GM18507 (cell line): ENCODE data around the gene CRYBG1.
"Not testable (repeated sequence)": the region's sequence is repeated elsewhere in the genome, so short reads cannot be mapped to it uniquely, and the experiment has no call there.

ENCODE experiments used
- DNase-seq: peaks from one replicate; pipeline ENCODE4 v3.0.0; 2011; ENCODE audit warnings: low read depth; ENCODE audit not compliant: insufficient read length; ENCODE audit errors: extremely low spot score
- FAIRE-seq: peaks from 2 replicates; lab custom pipeline; 2011; peaks lifted over from hg19 to GRCh38; lab: Jason Lieb, UNC

The CRYBG1 gene

DNA sequence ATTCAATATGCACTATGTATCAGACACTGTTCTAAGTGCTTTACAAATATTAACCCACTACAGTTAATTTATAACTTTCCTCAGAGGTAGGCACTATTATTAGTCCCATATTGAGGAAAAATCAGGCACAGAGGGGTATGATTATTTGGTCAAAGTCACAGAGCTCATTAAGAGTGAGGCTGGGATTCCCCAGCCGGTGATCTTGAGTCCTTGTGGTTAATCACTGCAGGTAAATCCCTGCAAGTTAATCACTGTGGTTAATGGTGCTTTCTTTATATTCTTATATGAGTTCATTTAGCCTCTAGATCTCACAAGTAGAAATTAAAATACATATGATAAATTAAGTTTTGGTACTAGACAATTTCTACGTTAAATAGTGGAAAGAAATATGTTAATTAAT is 9.2 kb downstream of the CRYBG1 start:
- FAIRE-seq, result no peak
- no peak for DNase-seq

DNA sequence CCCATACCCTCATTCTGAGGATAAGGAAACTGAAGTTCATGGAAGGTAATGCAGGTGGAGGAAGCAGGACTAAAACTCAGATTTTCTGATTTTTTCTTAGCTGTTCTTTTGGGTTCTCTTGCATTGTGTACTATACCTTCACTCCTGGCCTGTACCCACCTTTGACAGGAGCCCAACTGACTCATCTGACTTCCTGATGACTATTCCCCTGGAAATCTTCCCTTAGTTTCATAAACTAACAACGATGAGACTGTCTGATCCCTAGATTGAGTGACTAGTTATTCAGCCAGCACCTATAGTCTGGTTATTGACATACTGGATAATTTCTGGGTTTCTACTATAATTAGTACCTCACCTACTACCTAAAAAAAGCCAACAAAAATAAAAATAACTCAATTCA is 10.1 kb downstream of the CRYBG1 start:
- no peak for FAIRE-seq
- no peak for DNase-seq

DNA sequence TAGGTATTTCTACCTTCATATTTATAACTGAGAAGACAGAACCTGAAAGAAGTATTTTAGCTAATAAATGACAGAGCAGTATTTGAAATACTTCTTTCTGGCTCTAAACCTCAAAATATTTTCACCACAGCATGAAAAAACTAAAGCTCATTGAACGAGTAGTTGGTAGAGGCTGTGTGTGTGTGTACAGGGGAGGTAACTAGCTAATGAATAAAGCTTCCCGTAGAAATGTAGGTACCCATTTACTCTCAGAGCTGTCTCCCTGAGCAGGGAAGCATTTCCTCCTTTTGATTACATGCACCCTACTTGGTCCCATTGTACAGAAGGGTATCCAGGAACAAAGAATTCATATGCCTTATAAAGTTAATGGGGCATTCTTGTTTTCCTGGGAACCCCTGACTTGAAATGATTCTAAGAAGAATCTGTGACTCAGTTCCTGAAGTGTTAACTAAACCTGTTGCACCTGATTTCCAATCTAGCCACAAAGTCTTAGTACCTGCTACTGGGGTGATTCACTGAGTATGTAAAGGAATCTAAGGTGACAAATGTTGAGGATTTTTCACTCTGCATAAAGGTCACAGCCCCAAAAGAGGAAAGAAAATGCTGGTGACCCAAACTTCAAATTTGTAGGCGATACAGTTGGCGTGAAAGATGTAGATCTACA is 12.5 kb downstream of the CRYBG1 start:
- DNase-seq (no peak), FAIRE-seq (no peak)

DNA sequence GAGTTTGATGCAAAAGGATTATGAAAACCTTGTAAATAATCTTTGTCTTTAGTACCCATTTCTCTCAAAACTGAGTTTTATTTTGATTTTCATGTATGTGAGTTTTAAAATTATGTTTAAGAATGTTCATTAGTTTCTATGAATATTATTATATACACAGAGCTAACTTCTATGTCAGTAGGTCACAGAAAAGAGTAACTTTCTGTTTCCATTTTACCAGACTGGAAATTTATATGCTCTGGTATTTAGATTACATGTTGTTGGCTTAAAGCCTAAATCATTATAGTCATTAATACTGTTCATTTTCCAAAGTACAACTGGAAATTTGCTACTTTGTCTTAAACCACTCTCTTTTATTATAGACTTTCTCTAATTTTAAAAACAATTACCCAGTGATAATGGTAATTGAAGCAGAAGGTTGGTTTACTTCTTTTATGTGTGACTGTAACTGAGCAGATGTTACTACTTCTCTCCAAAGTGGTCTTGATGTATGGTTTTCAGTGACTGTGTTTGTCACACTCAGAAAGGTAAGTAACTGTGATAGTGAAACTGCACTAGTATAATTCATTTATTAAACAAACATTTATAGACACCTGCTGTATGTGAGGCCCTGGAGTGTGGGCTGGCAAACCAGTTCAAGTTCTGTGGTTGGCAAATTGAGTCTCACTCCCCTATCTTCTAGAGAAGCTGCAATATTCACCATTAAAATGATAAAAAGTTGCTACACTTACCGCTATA is 13.2 kb downstream of the CRYBG1 start:
- DNase-seq, result no peak
- FAIRE-seq, result no peak

DNA sequence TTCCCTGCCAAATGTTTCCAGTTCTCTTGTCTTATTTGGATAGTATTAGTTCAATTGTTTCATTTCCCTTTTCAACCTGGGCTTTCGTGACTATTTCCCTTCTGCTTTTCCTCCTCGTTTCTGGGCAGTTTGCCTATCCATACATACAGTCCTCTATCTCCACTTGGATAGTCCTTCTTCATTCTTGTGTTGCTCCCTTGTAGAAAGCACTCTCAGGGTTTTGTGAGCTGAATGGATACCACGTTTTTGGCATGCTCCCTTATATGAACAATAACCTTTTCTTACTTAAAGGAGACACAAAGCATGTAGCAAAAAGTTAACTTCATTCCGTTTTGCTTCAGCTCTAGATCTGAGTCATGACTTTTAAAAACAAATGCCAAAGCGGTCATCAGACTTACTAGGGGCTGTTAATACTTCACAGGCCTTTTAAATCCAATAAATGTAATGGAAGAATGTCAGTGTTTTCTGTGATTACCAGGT is 16.6 kb downstream of the CRYBG1 start:
- DNase-seq, result no peak

DNA sequence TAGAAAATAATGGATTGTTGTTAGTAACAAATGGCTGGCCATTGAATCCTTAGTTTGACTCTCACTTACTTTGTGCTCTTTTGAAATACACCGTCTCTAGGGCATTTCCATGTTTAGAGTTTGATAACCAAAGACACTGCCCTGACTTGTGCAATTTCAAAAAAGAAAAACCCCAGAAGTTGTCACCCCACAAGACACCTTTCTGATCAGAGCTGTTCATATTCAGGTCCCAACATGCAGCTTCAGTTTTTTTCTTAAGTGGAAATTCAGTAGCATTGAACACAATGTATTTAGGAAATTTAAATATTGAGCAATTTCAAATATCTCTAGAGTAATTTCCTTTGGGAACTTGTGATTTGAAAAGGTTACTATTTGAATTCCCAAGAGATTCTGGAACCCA is 19.4 kb downstream of the CRYBG1 start:
- DNase-seq (no peak), FAIRE-seq (no peak)

More for the DNA sequence above, 16.6 kb downstream of the CRYBG1 start:
- FAIRE-seq, result peak; percentile 71

DNA sequence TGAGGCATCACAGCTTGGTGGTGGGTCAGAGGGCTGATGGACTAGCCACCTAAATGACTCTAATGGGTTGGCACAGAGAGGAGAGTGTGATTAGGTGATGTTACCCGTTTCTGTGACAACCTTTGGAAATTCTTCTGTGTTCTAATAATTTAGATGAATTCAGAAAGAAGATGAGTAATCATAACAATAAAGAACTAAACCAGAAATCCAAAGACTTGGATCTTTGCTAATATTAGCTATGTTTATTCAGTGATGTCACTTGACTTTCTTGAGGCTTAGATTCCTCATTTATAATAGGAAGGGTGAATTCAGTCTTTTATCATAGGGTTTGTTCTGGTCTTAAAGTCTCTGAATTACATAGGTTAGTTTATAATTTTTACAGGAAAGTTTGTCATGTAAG is 19.9 kb downstream of the CRYBG1 start:
- FAIRE-seq (no peak), DNase-seq (no peak)

DNA sequence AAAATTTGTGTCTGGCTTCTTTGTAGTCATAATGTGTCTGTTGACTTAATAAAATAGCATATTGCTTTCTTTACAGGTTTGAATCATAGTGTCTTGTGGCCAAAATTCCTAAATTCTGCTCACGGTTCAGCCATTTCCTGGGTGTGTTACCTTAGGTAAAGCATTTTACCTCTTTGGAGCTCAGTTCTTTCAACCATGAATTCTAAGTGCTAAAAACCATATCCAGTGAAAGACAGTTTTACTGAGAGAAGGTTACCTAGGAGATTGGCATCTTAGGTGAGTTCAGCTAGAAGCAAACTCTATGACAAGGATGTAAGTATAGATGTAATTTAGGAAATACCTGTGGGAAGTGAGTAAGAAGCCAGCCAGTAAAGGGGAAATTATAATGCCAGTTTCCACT is 20.7 kb downstream of the CRYBG1 start:
- FAIRE-seq (no peak), DNase-seq (no peak)

DNA sequence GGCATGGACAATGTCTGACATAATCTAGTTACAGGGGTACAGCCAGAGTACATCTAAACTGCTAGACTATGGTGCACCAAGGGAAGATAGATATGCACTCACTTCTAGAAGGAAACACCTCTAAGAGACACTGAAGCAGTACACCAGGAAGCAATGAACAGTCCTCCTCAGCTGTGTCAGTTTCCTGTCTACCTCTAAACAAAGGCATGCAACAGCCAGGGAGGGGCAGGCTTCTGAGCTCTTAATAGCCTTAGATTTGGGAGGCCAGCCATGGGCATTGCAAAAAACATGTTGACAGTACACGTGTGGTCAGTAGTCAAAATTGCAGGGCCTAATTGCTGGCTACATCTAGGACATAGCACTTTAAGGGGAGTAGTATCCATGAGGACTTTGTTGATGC is 21.4 kb downstream of the CRYBG1 start:
- no peak for FAIRE-seq
- no peak for DNase-seq

DNA sequence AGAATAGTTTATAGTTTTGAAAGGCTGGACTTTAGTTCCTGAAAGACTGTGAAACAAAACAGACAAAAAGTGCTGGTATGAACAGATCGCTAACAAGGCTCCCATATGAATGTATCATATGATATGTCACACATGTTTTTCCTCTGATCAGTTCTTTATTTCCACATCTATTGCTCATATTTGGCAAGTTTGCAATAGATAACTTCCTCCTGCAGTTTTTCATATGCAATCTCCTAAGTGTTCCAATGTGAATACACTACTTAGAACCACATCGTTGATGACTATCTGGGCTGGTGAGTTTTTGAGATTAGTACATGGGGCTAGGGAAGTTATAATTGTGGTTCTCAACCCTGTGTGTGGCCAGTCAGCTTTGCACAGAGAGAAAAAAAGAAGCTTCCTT is 23.1 kb downstream of the CRYBG1 start:
- FAIRE-seq (no peak), DNase-seq (no peak)

DNA sequence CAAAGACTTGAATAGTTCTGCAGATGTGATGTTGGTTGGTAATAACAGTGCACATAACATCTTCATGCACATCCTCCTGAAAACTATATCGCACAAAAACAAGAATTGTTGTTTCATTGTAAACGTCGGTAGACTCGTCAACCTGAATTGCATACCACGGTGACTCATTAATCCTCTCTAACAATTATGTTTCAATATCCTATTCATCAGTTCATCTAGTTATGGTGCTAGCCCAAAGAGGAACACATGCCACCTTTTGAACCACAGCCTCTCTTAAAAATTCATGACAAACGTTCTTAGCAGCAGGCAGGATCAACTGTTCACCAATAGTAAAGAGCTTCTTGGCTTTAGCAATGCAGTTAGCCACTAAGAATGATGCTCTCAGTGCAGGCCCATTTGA is 25.0 kb downstream of the CRYBG1 start:
- DNase-seq (no peak), FAIRE-seq (no peak)

DNA sequence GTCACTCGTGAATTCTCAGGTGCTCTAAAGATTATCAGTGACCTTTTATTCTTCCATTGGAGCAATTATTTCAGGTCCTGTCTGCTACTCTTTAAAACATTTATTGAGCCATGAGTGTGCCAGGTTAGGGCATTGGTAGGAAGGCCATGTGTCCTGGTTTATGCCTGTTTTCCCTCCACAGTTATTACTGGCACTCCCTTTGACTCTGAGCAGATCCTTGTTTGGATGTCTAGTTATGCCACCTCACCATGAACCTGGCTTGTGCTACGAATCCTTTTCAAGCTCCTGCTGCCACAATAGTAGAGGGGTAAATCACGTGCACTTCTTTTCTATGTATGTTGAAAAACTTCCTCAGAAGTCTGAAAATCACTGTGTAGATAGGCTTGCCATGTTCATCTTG is 27.4 kb downstream of the CRYBG1 start:
- FAIRE-seq, result no peak
- no peak for DNase-seq

DNA sequence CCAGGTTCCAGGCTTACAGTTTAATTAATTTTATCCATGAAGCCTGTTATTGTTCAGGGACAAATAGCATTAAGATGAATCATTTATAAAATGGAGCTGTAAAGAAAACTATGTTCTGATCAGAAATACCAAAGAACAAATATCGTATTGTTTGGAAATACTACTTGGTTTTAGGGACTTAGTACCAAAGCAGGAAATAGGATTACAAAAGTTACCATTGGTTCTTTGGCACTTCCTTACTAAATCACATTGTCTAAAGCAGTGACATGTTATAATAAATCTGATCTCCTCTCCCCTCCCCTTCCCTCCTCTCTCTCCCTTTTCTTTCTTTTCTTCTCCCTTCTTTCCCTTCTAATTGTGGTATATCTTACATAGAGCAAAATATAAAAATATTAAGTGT is 29.6 kb downstream of the CRYBG1 start:
- FAIRE-seq (no peak), DNase-seq (no peak)

DNA sequence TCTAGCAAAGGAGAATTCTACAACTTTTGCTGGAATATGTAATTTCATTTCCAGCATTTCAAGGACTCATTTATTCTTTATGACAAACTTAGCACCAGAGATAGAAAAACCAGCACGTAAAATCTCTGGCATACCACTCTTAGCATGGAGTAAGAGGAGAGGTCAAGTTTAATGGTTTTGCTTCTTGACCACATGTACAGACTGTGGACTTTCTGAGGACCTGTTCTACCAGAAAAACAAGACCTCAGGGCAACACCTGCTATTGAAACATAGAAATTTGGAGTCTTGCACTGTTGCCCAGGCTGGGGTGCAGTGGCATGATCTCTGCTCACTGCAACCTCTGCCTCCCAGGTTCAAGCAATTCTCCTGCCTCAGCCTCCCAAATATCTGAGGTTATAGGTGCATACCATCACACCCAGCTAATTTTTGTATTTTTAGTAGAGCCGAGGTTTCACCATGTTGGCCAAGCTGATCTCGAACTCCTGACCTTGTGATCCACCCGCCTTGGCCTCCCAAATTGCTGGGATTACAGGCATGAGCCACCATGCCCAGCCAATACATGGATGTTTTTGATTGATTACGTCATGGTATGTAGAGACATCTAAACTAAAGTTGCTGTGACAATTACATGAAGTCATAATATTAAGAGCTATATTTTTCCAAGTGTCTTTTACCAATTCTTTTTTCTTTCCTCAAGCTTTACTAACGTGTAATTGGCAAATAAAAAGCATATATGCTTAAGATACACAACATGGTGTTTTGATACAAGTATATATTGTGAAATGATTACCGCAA is 36.1 kb downstream of the CRYBG1 start:
- no peak for FAIRE-seq
- no peak for DNase-seq

DNA sequence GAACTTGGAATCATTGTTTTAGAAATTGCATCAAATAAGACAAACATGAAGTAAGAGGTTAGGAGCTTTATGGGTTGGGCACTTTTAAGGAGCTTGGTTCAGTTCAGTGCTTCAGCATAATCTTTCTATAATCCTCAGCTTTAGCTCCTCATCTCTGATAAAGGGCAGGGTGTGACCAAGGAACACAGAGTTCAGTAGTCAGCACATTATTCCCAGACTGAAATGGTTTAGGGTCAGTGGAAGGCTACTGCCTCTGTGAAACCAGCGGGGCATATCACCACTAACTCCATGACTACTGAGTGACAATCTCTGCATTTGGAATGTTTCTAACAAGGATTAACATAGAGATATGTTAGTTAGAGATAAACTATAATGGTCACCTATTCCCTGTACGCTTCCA is 36.9 kb downstream of the CRYBG1 start:
- FAIRE-seq (no peak), DNase-seq (no peak)

DNA sequence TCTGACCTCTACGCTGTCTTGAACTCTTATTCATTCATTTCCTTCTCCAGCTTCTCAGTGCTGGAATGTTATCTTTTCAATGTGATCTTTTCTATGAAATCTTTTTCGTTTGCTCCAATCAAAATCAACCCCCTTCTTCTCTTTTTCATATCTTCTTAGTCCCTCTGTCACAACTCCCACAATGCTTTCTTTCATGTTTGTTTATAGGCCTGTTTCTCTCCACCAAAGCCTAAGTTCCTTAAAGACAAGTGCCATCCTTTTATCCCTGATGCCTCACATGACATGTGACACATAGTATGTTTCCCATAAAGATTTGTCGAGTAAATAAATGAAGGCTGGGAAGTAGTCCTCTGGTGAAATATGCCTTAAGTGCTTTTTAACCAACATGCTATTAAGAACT is 38.1 kb downstream of the CRYBG1 start:
- FAIRE-seq, result no peak

DNA sequence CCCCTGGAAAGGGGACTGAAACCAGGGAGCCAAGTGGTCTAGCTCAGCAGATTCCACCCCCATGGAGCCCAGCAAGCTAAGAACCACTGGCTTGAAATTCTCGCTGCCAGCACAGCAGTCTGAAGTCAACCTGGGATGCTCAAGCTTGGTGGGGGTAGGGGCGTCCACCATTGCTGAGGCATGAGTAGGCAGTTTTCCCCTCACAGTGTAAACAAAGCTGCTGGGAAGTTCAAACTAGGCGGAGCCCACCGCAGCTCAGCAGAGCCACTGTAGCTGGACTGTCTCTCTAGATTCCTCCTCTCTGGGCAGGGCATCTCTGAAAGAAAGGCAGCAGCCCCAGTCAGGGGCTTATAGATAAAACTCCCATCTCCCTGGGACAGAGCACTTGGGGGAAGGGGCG is 44.5 kb downstream of the CRYBG1 start:
- FAIRE-seq, DNase-seq: not testable (repeated sequence)

More for the DNA sequence above, 38.1 kb downstream of the CRYBG1 start:
- no peak for DNase-seq

DNA sequence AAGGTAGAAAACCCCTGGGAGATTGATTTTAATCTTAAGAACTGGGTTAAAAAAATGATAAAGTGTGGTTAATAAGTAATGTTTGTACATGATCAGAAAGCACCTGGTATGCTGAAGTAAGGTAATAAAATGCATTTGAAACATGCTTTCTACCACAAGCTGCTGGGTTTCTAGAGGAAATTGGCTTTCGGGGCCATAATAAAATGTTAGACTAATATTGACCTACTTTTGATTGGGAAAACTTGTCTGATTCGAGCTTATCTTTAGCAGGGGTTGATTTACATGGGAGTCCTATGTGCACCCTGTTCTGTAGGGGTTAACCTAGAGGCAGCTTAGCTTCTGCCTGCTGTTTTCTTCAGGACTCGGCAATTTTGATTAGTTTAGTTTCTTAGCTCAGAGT is 50.5 kb downstream of the CRYBG1 start:
- DNase-seq (no peak), FAIRE-seq (no peak)

DNA sequence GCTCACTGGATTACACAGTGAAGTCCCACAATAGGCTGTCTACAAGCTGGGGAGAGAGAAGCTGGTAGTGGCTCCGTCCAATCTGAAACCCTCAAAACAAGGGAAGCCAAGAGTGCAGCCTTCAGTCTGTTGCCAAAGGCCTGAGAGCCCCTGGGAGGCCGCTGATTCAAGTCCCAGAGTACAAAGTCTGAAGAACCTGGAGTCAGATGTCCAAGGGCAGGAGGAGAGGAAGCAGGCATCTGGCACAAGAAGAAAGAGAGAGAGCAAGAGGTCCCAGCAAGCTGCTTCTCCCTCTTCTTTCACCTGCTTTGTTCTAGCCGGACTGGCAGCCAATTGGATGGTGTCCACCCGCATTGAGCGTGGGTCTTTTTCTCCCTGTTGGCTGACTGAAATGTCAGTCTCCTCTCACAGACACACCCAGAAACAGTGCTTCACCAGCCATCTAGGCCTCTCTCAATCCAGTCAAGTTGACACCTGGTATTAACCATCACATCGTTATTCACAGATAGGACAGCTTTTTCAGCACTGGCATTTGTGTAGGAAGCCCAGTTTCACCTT is 51.2 kb downstream of the CRYBG1 start:
- DNase-seq, result no peak
- no peak for FAIRE-seq

DNA sequence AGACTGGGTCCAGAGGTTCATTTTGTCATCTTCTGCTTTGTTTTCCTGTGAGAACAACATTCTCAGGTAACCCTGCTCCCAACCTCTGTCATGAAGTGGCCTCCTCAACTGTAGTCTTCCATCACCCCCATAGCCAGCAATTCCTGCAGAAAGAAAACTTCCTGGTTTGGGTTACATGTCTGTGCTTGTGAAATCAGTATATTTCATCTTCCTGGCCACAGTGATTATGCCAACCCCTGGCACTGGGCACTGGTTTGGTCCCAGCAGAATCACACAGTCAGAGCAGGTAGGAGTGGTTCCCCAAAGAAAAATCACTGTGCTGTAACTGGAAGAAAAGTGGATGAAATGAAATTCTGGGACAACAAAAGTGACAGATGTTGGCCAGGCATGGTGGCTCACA is 52.5 kb downstream of the CRYBG1 start:
- DNase-seq, result no peak

More for the DNA sequence above, 52.5 kb downstream of the CRYBG1 start:
- FAIRE-seq, result no peak
